ENCODE data around the gene CACNA1A.

DNA sequence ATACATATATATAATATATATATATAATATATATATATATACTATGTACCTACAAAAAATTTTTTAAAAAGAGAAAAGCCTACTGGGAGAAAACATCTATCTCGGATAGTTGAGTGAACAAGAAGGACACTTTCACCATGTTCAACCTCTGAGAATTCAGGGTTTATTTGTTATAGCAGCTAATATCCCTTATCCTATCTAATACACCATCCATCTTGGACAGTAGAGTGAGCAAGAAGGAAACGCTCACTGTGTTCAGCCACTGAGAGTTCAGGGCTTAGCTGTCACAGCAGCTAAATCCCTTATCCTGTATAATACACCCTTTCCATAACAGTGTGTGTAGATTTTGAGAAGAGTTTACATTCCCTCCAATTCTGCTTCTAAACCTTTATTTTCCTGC lies 38.1 kb upstream of the CACNA1A start:
- TF ChIP-seq, protein P1, sequence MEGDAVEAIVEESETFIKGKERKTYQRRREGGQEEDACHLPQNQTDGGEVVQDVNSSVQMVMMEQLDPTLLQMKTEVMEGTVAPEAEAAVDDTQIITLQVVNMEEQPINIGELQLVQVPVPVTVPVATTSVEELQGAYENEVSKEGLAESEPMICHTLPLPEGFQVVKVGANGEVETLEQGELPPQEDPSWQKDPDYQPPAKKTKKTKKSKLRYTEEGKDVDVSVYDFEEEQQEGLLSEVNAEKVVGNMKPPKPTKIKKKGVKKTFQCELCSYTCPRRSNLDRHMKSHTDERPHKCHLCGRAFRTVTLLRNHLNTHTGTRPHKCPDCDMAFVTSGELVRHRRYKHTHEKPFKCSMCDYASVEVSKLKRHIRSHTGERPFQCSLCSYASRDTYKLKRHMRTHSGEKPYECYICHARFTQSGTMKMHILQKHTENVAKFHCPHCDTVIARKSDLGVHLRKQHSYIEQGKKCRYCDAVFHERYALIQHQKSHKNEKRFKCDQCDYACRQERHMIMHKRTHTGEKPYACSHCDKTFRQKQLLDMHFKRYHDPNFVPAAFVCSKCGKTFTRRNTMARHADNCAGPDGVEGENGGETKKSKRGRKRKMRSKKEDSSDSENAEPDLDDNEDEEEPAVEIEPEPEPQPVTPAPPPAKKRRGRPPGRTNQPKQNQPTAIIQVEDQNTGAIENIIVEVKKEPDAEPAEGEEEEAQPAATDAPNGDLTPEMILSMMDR (conservative IDR thresholded peaks at IDR 0.05; ENCODE audit: low read depth, low read length): no peak
- no peak for TF ChIP-seq FOS (IDR thresholded peaks at IDR 0.05; ENCODE audit: low read depth, low read length)
- no peak for TF ChIP-seq RCOR1 (IDR thresholded peaks at IDR 0.05; ENCODE audit: insufficient replicate concordance, low read length)
- no peak for TF ChIP-seq RAD21 (IDR thresholded peaks at IDR 0.05; ENCODE audit: low read length)

All from IMR-90 (cell line).